GM23338 (cell line): Measurements from ENCODE around the gene RPA3. TPM values are rescaled to one million over a fixed set of nuclear protein-coding genes. Genes with fewer than 3 reads are reported as not detected.

Experiments
- ATAC-seq: fragments of 200-7000 bp; cut with Tn5 transposase; 3 replicates; pipeline ENCODE4 v1.9.1; 2020
- DNase-seq: peaks from one replicate; pipeline ENCODE4 v3.0.0-alpha.2; 2015; ENCODE audit warnings: low spot score
- H2AFZ ChIP-seq: fragments of 200-600 bp; sonication (generic); 2 replicates; pipeline ENCODE4 v1.8.0; 2016; ENCODE audit warnings: antibody characterized with exemption, mild to moderate bottlenecking, moderate library complexity
- H3F3A ChIP-seq: fragments of 200-600 bp; sonication (generic); replicated peaks from 2 replicates; pipeline ENCODE4 v1.8.0; 2017; ENCODE audit warnings: antibody characterized with exemption, mixed run types, low read depth
- H3K27ac ChIP-seq: fragments of 200-600 bp; sonication (generic); 2 replicates; pipeline ENCODE4 v1.6.1; 2016; ENCODE audit warnings: low read depth
- H3K27me3 ChIP-seq: fragments of 200-600 bp; sonication (generic); 2 replicates; pipeline ENCODE4 v1.8.0; 2016; ENCODE audit warnings: mild to moderate bottlenecking, mixed run types, moderate library complexity; ENCODE audit not compliant: insufficient read depth
- H3K36me3 ChIP-seq: fragments of 200-600 bp; sonication (generic); 2 replicates; pipeline ENCODE4 v1.8.0; 2016; ENCODE audit warnings: mild to moderate bottlenecking; ENCODE audit not compliant: insufficient read depth
- H3K4me1 ChIP-seq: fragments of 200-600 bp; sonication (generic); 2 replicates; pipeline ENCODE4 v1.8.0; 2016; ENCODE audit warnings: mild to moderate bottlenecking, moderate library complexity; ENCODE audit not compliant: insufficient read depth
- H3K4me2 ChIP-seq: fragments of 200-600 bp; sonication (generic); 2 replicates; pipeline ENCODE4 v1.7.1; 2017; ENCODE audit warnings: mixed run types
- H3K4me3 ChIP-seq: fragments of 200-600 bp; sonication (generic); 2 replicates; pipeline ENCODE4 v1.6.1; 2016; ENCODE audit warnings: mixed run types
- H3K79me2 ChIP-seq: fragments of 200-600 bp; sonication (generic); replicated peaks from 2 replicates; pipeline ENCODE4 v1.8.0; 2017; ENCODE audit warnings: mild to moderate bottlenecking; ENCODE audit not compliant: insufficient read depth
- H3K9me2 ChIP-seq: fragments of 200-600 bp; sonication (generic); 2 replicates; pipeline ENCODE4 v1.8.0; 2017; ENCODE audit not compliant: insufficient read depth
- H4K20me1 ChIP-seq: fragments of 200-600 bp; sonication (generic); replicated peaks from 2 replicates; pipeline ENCODE4 v1.8.0; 2017; ENCODE audit warnings: mild to moderate bottlenecking; ENCODE audit not compliant: insufficient read depth
- H3K27ac Mint-ChIP-seq: 2 replicates; pipeline ENCODE4 v1.8.0; 2020; ENCODE audit warnings: inconsistent platforms, mild to moderate bottlenecking, moderate library complexity, mixed read lengths
- H3K27me3 Mint-ChIP-seq: 3 replicates; pipeline ENCODE4 v1.8.0; 2022; ENCODE audit warnings: low read depth, mild to moderate bottlenecking, moderate library complexity, mixed read lengths, inconsistent platforms; ENCODE audit not compliant: insufficient read depth, poor library complexity
- H3K36me3 Mint-ChIP-seq: 3 replicates; pipeline ENCODE4 v1.8.0; 2021; ENCODE audit warnings: low read depth, mild to moderate bottlenecking, inconsistent platforms, moderate library complexity, mixed read lengths
- H3K4me1 Mint-ChIP-seq: 3 replicates; pipeline ENCODE4 v1.8.0; 2020; ENCODE audit warnings: mild to moderate bottlenecking, inconsistent platforms, mixed read lengths
- H3K4me3 Mint-ChIP-seq: 3 replicates; pipeline ENCODE4 v1.8.0; 2021; ENCODE audit warnings: moderate library complexity, mild to moderate bottlenecking, inconsistent platforms, mixed read lengths
- H3K9me3 Mint-ChIP-seq: 3 replicates; pipeline ENCODE4 v1.8.0; 2020; ENCODE audit warnings: moderate library complexity, mild to moderate bottlenecking, inconsistent platforms, mixed read lengths
- EZH2 ChIP-seq: fragments of 200-600 bp; sonication (generic); IDR thresholded peaks from one replicate; pipeline ENCODE4 v1.8.0; 2017; ENCODE audit warnings: antibody characterized with exemption, mild to moderate bottlenecking, low read depth; ENCODE audit not compliant: unreplicated experiment
- NANOG ChIP-seq: IDR thresholded peaks from 2 replicates; pipeline ENCODE4 v1.6.1; 2016; ENCODE audit warnings: antibody characterized with exemption, borderline replicate concordance
- POLR2AphosphoS5 ChIP-seq: IDR thresholded peaks from 2 replicates; pipeline ENCODE4 v1.6.1; 2016; ENCODE audit warnings: antibody characterized with exemption, low read depth
- ZNF114 ChIP-seq: fragments of 250-450 bp; sonication (Bioruptor Pico); IDR thresholded peaks from 2 replicates; pipeline ENCODE4 v1.5.0; 2020; ENCODE audit warnings: mild to moderate bottlenecking, moderate library complexity
- polyA plus RNA-seq: library from polyadenylated mRNA; unstranded; fragments of >200 nt; fragmentation: Nextera tagmentation; extraction: Ambion mirVana; gene quantifications from 2 replicates; pipeline ENCODE4 v1.2.1, GENCODE V29; 2016
- total RNA-seq: library from RNA; depleted of rRNA; stranded (reverse); fragments of >200 nt; shearing (Covaris generic); gene quantifications from 2 replicates; pipeline ENCODE4 v1.2.3, GENCODE V29; 2014
- TF ChIP-seq, protein P1 (sequence below): IDR thresholded peaks from 2 replicates; pipeline ENCODE4 v1.6.1; 2016; ENCODE audit warnings: antibody characterized with exemption
- TF ChIP-seq, protein P2 (sequence below): IDR thresholded peaks from one replicate; pipeline ENCODE4 v1.6.1; 2018; ENCODE audit warnings: antibody characterized with exemption; ENCODE audit not compliant: unreplicated experiment

Gene RPA3
- total and polyA plus RNA-seq, 2 experiments from 2014 or later: 74.9 to 287 TPM

DNA sequence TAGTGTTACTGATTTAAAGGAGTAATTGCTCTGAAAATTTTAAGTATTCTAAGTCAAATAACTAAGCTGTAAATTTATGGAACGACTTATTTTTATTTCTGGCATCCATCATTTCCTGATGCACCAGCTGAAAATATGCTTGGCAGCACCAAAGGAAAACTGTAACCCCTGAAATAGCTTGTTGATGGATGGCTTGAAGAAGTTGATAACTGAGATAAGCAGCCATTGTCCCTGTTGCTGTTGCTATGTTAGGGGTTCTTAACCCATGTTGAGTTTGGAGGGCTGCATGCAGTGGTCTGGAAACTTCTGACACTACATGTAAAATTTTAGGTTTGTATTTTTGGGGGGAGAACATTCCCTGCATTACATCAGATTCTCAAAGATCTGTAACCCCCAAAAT lies 30.6 kb downstream of the RPA3 start:
- no peaks in the 10 kb centered on the region for H3K36me3 ChIP-seq
- no peaks in the 10 kb centered on the region for H3K27me3 ChIP-seq
- H3F3A ChIP-seq: no peaks in the 10 kb centered on the region
- H3K4me3 Mint-ChIP-seq: no peak overlapping the region
- no peak overlapping the region for H3K27ac ChIP-seq
- H3K9me3 Mint-ChIP-seq: no peaks in the 10 kb centered on the region
- no peak for ATAC-seq
- H3K4me1 Mint-ChIP-seq: peaks cover 3% of the 10 kb centered on the region; the same call in 2 of the 3 replicates
- no peaks in the 10 kb centered on the region for H3K9me2 ChIP-seq
- H3K36me3 Mint-ChIP-seq: no peaks in the 10 kb centered on the region
- no peak overlapping the region for H3K27ac Mint-ChIP-seq
- H3K4me1 ChIP-seq: no peaks in the 10 kb centered on the region
- no peak overlapping the region for H2AFZ ChIP-seq
- H3K4me2 ChIP-seq: no peak overlapping the region
- no peaks in the 10 kb centered on the region for H4K20me1 ChIP-seq
- no peaks in the 10 kb centered on the region for H3K79me2 ChIP-seq
- TF ChIP-seq ZNF114 (CRISPR knock-in tag): no peak
- TF ChIP-seq, protein P1, sequence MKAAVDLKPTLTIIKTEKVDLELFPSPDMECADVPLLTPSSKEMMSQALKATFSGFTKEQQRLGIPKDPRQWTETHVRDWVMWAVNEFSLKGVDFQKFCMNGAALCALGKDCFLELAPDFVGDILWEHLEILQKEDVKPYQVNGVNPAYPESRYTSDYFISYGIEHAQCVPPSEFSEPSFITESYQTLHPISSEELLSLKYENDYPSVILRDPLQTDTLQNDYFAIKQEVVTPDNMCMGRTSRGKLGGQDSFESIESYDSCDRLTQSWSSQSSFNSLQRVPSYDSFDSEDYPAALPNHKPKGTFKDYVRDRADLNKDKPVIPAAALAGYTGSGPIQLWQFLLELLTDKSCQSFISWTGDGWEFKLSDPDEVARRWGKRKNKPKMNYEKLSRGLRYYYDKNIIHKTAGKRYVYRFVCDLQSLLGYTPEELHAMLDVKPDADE: no peak
- no peak overlapping the region for H3K4me3 ChIP-seq
- no peak for DNase-seq
- peaks cover 2% of the 10 kb centered on the region for H3K27me3 Mint-ChIP-seq

DNA sequence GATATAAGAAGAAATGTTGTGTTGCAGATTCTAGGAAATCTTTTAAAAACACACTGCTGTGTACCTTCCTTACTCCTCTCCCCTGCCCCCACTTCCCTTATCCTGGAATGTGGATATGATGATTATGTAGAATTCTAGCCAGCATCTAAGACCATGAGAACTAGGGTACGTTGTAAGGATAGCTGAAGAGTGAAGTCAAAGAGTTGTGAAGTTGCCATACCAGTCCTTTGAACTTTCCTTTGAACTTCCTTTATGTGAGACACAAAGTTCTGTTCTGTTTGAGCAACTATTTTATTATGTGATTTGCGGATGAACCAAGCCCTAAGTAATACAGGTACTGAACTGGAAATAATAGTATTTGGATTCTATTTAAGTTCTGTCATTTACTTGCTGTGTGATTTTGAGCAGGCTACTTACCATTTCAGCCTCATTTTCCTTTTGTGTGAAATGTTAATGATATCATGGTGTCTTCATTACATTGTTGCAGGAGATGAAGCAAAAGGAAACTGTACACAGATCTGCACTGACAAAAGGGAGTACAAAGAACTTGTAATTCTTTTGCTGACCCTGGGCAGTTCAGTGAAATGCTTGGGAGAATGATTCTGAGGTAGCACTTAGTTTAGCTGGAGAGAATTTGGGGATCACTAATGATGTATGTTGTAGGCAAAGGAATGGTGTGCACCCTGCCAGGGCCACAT lies 31.4 kb downstream of the RPA3 start:
- H2AFZ ChIP-seq: no peak overlapping the region
- DNase-seq: no peak
- H3K27me3 ChIP-seq: no peaks in the 10 kb centered on the region
- H3F3A ChIP-seq: no peaks in the 10 kb centered on the region
- Mint-ChIP-seq H3K9me3 (no peaks in the 10 kb centered on the region), H3K36me3 (no peaks in the 10 kb centered on the region), H3K27me3 (no peaks in the 10 kb centered on the region), H3K4me3 (no peak overlapping the region), H3K27ac (no peak overlapping the region), H3K4me1 (peaks cover 6% of the 10 kb centered on the region; the same call in 2 of the 3 replicates)
- no peak overlapping the region for H3K4me2 ChIP-seq
- no peak overlapping the region for H3K4me3 ChIP-seq
- H4K20me1 ChIP-seq: no peaks in the 10 kb centered on the region
- no peak for ATAC-seq
- H3K9me2 ChIP-seq: no peaks in the 10 kb centered on the region
- no peaks in the 10 kb centered on the region for H3K36me3 ChIP-seq
- no peak for TF ChIP-seq ZNF114 (CRISPR knock-in tag)
- TF ChIP-seq EZH2: no peak
- TF ChIP-seq NANOG: no peak
- TF ChIP-seq POLR2AphosphoS5: no peak
- TF ChIP-seq, protein P2, sequence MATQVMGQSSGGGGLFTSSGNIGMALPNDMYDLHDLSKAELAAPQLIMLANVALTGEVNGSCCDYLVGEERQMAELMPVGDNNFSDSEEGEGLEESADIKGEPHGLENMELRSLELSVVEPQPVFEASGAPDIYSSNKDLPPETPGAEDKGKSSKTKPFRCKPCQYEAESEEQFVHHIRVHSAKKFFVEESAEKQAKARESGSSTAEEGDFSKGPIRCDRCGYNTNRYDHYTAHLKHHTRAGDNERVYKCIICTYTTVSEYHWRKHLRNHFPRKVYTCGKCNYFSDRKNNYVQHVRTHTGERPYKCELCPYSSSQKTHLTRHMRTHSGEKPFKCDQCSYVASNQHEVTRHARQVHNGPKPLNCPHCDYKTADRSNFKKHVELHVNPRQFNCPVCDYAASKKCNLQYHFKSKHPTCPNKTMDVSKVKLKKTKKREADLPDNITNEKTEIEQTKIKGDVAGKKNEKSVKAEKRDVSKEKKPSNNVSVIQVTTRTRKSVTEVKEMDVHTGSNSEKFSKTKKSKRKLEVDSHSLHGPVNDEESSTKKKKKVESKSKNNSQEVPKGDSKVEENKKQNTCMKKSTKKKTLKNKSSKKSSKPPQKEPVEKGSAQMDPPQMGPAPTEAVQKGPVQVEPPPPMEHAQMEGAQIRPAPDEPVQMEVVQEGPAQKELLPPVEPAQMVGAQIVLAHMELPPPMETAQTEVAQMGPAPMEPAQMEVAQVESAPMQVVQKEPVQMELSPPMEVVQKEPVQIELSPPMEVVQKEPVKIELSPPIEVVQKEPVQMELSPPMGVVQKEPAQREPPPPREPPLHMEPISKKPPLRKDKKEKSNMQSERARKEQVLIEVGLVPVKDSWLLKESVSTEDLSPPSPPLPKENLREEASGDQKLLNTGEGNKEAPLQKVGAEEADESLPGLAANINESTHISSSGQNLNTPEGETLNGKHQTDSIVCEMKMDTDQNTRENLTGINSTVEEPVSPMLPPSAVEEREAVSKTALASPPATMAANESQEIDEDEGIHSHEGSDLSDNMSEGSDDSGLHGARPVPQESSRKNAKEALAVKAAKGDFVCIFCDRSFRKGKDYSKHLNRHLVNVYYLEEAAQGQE: no peak
- no peak overlapping the region for H3K27ac ChIP-seq
- no peaks in the 10 kb centered on the region for H3K4me1 ChIP-seq
- no peaks in the 10 kb centered on the region for H3K79me2 ChIP-seq
